WTC11 (cell line): Measurements from ENCODE around the gene CACNB4. TPM values are rescaled to one million over a fixed set of nuclear protein-coding genes. Genes with fewer than 3 reads are reported as not detected.

ENCODE experiments used
- ATAC-seq: fragments of 200-7000 bp; cut with Tn5 transposase; 2 replicates; pipeline ENCODE4 v1.10.0; 2021; ENCODE audit warnings: mild to moderate bottlenecking, moderate library complexity
- CTCF ChIA-PET: fragments of 300-600 bp; sonication (Branson Sonifier 250); formaldehyde crosslinking; loops from one replicate; lab custom pipeline; 2021; ENCODE audit warnings: antibody characterized with exemption; lab: Charles Lee
- POLR2A ChIA-PET: fragments of 350-600 bp; sonication (Branson Sonifier 250); formaldehyde crosslinking; loops from one replicate; lab custom pipeline; 2021; ENCODE audit warnings: antibody characterized with exemption; lab: Charles Lee
- DNase-seq: peaks from one replicate; pipeline ENCODE4 v3.0.0; 2021; ENCODE audit warnings: low spot score
- H3K27ac Mint-ChIP-seq: 2 replicates; pipeline ENCODE4 v1.8.0; 2021; ENCODE audit warnings: mixed read lengths
- H3K27me3 Mint-ChIP-seq: 2 replicates; pipeline ENCODE4 v1.8.0; 2021; ENCODE audit warnings: low read depth, mild to moderate bottlenecking, moderate library complexity, mixed read lengths
- H3K36me3 Mint-ChIP-seq: 2 replicates; pipeline ENCODE4 v1.8.0; 2021; ENCODE audit warnings: mixed read lengths
- H3K4me1 Mint-ChIP-seq: 2 replicates; pipeline ENCODE4 v1.8.0; 2022; ENCODE audit warnings: mixed read lengths
- H3K4me3 Mint-ChIP-seq: 2 replicates; pipeline ENCODE4 v1.8.0; 2021; ENCODE audit warnings: mild to moderate bottlenecking, moderate library complexity, mixed read lengths
- H3K9me3 Mint-ChIP-seq: 2 replicates; pipeline ENCODE4 v1.8.0; 2021; ENCODE audit warnings: mixed read lengths
- CREB1 ChIP-seq: sonication (generic); formaldehyde crosslinking; IDR thresholded peaks from 2 replicates; pipeline ENCODE4 v1.8.0; 2023; ENCODE audit warnings: mild to moderate bottlenecking, missing genetic modification reagents
- ELF4 ChIP-seq: sonication (generic); formaldehyde crosslinking; IDR thresholded peaks from 2 replicates; pipeline ENCODE4 v1.8.1; 2022; ENCODE audit warnings: low read depth, mild to moderate bottlenecking, moderate library complexity, missing genetic modification reagents
- ETV6 ChIP-seq: sonication (generic); formaldehyde crosslinking; IDR thresholded peaks from 2 replicates; pipeline ENCODE4 v1.8.1; 2022; ENCODE audit warnings: mild to moderate bottlenecking, missing genetic modification reagents
- FOXJ3 ChIP-seq: sonication (generic); formaldehyde crosslinking; IDR thresholded peaks from 2 replicates; pipeline ENCODE4 v1.9.0; 2021; ENCODE audit warnings: missing genetic modification reagents, mild to moderate bottlenecking, borderline replicate concordance
- IRF1 ChIP-seq: sonication (generic); formaldehyde crosslinking; IDR thresholded peaks from 2 replicates; pipeline ENCODE4 v1.8.0; 2023; ENCODE audit warnings: missing genetic modification reagents
- IRF2 ChIP-seq: sonication (generic); formaldehyde crosslinking; IDR thresholded peaks from 2 replicates; pipeline ENCODE4 v1.8.0; 2022; ENCODE audit warnings: low read depth, missing genetic modification reagents, borderline replicate concordance
- MYBL2 ChIP-seq: sonication (generic); formaldehyde crosslinking; IDR thresholded peaks from 2 replicates; pipeline ENCODE4 v1.8.1; 2023; ENCODE audit warnings: mild to moderate bottlenecking, moderate library complexity, missing genetic modification reagents
- NFE2L1 ChIP-seq: sonication (generic); formaldehyde crosslinking; IDR thresholded peaks from 2 replicates; pipeline ENCODE4 v1.8.1; 2023; ENCODE audit warnings: missing genetic modification reagents
- NR1H2 ChIP-seq: sonication (generic); formaldehyde crosslinking; IDR thresholded peaks from 2 replicates; pipeline ENCODE4 v1.9.0; 2021; ENCODE audit warnings: mild to moderate bottlenecking, moderate library complexity, missing genetic modification reagents
- PRDM15 ChIP-seq: sonication (generic); formaldehyde crosslinking; IDR thresholded peaks from 2 replicates; pipeline ENCODE4 v1.8.0; 2022; ENCODE audit warnings: missing genetic modification reagents
- SMAD3 ChIP-seq: sonication (generic); formaldehyde crosslinking; IDR thresholded peaks from 2 replicates; pipeline ENCODE4 v1.8.0; 2022; ENCODE audit warnings: missing genetic modification reagents, mild to moderate bottlenecking, borderline replicate concordance
- SMAD4 ChIP-seq: sonication (generic); formaldehyde crosslinking; IDR thresholded peaks from 2 replicates; pipeline ENCODE4 v1.8.0; 2022; ENCODE audit warnings: mild to moderate bottlenecking, missing genetic modification reagents
- SP1 ChIP-seq: sonication (generic); formaldehyde crosslinking; conservative IDR thresholded peaks from 2 replicates; pipeline ENCODE4 v1.8.1; 2022; ENCODE audit warnings: missing genetic modification reagents
- ZNF416 ChIP-seq: fragments of 250-450 bp; sonication (Bioruptor Pico); IDR thresholded peaks from 2 replicates; pipeline ENCODE4 v1.9.0; 2021; ENCODE audit warnings: mild to moderate bottlenecking, inconsistent platforms
- ZNF671 ChIP-seq: fragments of 250-450 bp; sonication (Bioruptor Pico); IDR thresholded peaks from 2 replicates; pipeline ENCODE4 v1.8.0; 2021; ENCODE audit warnings: mild to moderate bottlenecking
- total RNA-seq: library from RNA; stranded (reverse); gene quantifications from 3 replicates; pipeline ENCODE4 v1.2.3, GENCODE V29; 2021
- TF ChIP-seq, protein P1 (sequence below): sonication (generic); formaldehyde crosslinking; IDR thresholded peaks from 2 replicates; pipeline ENCODE4 v1.8.1; 2022; ENCODE audit warnings: mild to moderate bottlenecking, missing genetic modification reagents, moderate library complexity, borderline replicate concordance
- TF ChIP-seq, protein P2 (sequence below): sonication (generic); formaldehyde crosslinking; IDR thresholded peaks from 2 replicates; pipeline ENCODE4 v1.8.1; 2022; ENCODE audit warnings: missing genetic modification reagents, borderline replicate concordance

CACNB4 gene
- total RNA-seq, 1 experiment from 2014 or later, result 4.7 TPM

- CTCF ChIA-PET, result interaction anchor here (0.7 kb wide), 1 partner anchor 53 kb away, joined by 3 read pairs; no protein-coding TSS in a partner anchor
- DNase-seq, result no peak
- no peak for ATAC-seq
- Mint-ChIP-seq H3K36me3 (no peaks in the 10 kb centered on the region), H3K9me3 (peaks cover 4% of the 10 kb centered on the region; the same call in 1 of the 2 replicates), H3K4me1 (peaks cover 8% of the 10 kb centered on the region), H3K27ac (no peak overlapping the region), H3K27me3 (no peaks in the 10 kb centered on the region; the same call in 1 of the 2 replicates), H3K4me3 (no peak overlapping the region)
- TF ChIP-seq SMAD3 (CRISPR knock-in tag) (no peak), IRF1 (CRISPR knock-in tag) (no peak), FOXJ3 (CRISPR knock-in tag) (no peak), IRF2 (no peak), MYBL2 (CRISPR knock-in tag) (no peak), CREB1 (CRISPR knock-in tag) (no peak), NR1H2 (CRISPR knock-in tag) (no peak), SP1 (CRISPR knock-in tag) (no peak), NFE2L1 (CRISPR knock-in tag) (no peak), ZNF416 (CRISPR knock-in tag) (no peak), ELF4 (CRISPR knock-in tag) (no peak), ZNF671 (no peak), ETV6 (CRISPR knock-in tag) (no peak), PRDM15 (CRISPR knock-in tag) (no peak)
- TF ChIP-seq, protein P1, sequence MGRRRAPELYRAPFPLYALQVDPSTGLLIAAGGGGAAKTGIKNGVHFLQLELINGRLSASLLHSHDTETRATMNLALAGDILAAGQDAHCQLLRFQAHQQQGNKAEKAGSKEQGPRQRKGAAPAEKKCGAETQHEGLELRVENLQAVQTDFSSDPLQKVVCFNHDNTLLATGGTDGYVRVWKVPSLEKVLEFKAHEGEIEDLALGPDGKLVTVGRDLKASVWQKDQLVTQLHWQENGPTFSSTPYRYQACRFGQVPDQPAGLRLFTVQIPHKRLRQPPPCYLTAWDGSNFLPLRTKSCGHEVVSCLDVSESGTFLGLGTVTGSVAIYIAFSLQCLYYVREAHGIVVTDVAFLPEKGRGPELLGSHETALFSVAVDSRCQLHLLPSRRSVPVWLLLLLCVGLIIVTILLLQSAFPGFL (CRISPR knock-in tag), result no peak
- TF ChIP-seq, protein P2, sequence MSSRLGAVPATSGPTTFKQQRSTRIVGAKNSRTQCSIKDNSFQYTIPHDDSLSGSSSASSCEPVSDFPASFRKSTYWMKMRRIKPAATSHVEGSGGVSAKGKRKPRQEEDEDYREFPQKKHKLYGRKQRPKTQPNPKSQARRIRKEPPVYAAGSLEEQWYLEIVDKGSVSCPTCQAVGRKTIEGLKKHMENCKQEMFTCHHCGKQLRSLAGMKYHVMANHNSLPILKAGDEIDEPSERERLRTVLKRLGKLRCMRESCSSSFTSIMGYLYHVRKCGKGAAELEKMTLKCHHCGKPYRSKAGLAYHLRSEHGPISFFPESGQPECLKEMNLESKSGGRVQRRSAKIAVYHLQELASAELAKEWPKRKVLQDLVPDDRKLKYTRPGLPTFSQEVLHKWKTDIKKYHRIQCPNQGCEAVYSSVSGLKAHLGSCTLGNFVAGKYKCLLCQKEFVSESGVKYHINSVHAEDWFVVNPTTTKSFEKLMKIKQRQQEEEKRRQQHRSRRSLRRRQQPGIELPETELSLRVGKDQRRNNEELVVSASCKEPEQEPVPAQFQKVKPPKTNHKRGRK (CRISPR knock-in tag), result no peak
- POLR2A ChIA-PET, result no interaction called here
Measured at GRCh38 chr2:152078662-152079061, 20.2 kb downstream of the CACNB4 start.

- no peak for ATAC-seq
- no peak for DNase-seq
- H3K4me1 Mint-ChIP-seq, result peaks cover 13% of the 10 kb centered on the region
- ChIA-PET CTCF (interaction anchor here (0.7 kb wide), 1 partner anchor 52 kb away, joined by 3 read pairs; no protein-coding TSS in a partner anchor), POLR2A (no interaction called here)
- H3K27ac Mint-ChIP-seq, result no peak overlapping the region
- no peaks in the 10 kb centered on the region; the same call in 1 of the 2 replicates for H3K27me3 Mint-ChIP-seq
- peaks cover 4% of the 10 kb centered on the region; the same call in 1 of the 2 replicates for H3K9me3 Mint-ChIP-seq
- H3K36me3 Mint-ChIP-seq, result no peaks in the 10 kb centered on the region
- H3K4me3 Mint-ChIP-seq, result no peak overlapping the region
- TF ChIP-seq ZNF416 (CRISPR knock-in tag) (no peak), SMAD4 (no peak)
- TF ChIP-seq, all 79 proteins: peak for 0
Measured at GRCh38 chr2:152078023-152078422, 20.8 kb downstream of the CACNB4 start.
